NCI-H1436 (cell line): ENCODE measurements around the gene MPRIP.
"Not testable (repeated sequence)": the region's sequence is repeated elsewhere in the genome, so short reads cannot be mapped to it uniquely, and the experiment has no call there.

ENCODE experiments used
- DNase-seq: peaks from one replicate; lab custom pipeline; 2025; lab: John Stamatoyannopoulos, UW

Gene MPRIP

DNA sequence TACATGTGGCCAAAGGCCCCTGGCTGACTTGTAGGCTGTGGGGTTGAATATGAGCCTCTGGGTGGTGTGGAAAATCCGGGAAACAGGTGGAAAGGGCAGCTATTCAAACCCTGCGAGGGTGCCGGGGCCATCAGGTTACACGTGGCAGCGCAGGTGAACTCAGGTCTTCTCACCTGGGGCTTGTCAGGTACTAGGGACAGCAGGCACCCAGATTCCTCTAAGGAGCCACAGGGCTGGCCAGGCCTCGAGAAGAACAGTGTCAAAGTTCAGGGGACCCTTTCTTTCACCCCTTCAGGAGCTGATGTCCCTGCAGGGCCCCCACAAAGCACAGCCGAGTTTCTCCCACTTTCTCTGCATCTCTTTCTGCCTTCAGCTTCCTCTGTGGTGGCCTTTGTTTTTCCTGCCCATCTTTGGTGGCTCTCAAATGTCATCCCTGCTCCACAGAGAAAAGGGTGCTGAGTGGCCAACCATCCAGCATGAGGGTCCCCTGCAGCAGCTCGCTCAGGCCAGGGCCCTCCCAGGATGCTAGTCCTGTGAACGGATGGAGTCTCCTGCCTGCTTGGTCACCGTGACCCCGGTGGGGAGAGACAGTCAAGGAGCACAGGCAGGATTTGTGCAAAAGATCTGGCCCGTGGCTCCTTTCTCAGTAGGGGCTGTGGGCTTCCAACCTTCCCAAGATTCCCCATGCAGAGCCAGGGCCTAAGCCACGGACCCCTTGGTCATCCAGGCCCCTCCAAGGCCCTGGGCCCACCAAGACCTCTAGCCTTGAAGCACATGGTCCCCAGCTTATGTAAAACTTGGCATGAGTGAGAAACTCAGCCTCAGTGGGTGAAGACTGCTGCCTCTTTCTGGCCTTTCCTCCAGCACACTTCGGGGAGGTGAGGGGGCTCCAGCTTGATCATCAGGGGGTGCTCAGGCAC, 28.2 kb upstream of the MPRIP start:
- DNase-seq = not testable (repeated sequence)

DNA sequence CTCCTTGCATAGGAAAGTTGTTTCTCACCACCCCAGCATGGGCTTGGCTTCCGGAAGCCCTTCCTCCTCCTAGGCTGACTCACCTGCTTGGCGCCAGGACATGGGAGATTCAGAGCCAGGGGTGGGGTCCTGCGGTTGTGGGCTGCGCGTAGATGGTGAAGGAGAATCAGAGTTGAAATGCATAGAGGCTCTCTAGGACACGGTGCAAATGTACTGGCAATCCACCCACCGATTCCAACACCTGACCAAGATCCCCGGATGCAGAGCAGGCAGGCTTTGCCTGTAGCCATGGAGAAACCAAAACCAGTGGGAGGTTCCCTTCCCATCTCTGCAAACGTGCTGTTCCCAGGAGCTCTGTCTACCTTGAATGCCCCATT, 27.5 kb upstream of the MPRIP start:
- not testable (repeated sequence) for DNase-seq

DNA sequence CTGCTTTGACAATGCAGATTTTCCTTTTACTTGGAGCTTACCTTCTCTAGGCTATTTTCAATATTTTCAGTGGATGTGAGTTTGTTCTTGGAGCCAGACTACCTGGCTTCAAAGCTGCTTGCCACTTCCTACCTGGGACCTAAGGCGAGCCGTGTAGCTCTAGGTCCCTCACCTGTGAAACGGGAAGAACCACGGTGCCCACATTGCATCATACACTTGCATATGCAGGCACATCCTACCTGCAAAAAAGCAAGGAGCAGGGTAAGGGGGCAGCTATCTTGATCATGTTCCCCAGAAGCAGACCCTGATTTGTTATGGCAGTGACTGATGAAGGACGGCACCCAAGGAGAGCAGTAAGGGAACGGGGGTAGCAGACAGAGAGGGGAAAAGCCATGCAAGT, 27.0 kb upstream of the MPRIP start:
- DNase-seq = no peak

DNA sequence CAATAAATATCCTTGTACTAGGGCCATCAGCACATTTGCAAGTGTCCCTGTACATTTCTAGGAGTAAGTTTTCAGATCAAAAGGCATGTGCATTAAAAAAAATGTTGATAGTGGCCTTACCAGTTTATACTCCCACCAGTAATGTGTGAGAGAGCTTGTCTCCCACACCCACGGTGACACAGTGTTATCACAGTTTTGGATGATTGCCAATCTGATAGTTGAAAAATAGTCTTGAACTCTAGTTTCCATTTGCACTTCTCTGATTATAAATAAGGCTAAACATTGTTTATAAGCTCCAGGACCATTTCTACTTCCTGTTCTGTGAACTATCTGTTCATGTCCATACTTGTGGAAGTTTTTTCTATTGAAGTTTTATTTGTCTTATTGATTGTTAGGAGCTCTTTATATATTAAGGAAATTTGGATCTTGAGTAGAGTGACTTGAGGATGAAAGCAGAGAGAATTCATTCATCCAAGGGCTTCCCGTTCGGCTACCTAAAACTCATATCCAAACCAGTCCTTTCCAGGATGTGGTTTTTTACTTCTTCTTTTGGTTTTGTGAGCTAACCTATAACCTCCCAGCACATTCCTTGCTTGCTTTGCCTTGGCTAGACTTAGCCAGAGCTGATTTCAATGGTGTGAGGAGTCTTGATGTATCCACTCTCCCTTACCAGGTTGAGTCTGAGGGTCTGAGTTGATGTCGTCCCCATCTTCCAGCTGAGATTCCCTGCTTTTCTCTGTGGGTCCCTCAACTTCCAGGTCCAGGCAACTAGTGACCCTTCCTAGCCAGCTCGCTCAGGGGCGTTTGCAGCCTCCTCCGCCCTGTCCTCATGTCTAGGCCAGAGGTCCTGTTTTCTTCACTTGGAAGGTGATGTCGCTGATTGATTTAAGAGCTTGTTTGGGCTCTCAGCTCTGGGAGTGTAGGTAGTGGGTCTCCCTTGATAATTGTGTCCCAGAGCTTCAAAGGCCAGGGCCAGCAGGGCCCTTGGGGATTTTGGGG, 25.8 kb upstream of the MPRIP start:
- DNase-seq = not testable (repeated sequence)

DNA sequence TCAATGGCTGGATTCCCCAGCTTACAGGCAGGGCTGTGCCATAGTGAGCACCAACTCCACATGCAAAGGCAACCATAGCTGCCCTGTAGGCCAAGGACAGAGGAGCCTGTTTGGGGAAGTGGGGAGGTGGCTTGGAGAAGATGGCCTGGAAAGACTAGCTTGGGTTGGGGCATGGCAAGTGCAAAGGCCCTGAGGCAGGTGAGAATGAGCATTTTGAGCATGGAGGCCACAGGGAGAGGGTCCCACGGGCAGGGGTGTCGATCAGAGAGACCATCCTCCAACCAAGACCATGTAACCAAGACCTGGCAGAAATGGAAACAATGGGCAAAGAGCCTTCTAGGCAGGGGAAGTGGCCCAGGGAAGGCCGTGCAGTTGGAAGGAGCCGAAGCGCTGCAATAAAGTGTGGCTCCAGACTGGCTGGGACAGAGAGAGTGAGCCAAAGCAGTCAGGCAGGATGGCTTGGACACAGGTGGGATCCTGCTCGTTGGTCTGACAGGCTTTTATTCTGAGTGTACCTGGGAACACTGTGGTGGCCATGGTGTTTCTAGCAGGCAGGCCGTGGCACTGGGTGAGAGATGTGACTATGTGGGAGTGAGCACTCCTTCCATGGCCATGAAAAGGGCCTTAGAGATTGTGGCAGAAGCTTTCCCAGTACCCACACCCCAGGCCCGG, 24.8 kb upstream of the MPRIP start:
- no peak for DNase-seq

DNA sequence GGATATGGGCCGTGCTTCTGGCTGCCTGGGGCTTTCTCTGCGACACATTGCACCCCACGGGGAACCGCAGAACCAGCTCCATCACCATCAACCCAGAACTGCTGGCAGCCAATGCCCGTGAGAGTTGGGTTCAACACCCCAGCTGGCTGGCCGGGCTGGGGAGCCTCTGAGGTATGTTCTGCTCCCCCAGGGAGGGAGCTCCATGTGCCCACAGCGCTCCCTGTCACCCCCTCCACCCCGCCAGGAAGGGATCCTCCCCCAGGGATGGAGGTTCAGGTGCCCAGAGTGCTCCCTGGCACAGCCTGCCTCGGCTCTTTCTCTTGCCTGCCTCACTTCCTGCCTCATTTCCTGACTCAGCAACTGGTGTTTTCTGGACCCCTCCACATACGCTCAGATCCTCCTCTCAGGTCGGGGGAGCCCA, 24.2 kb upstream of the MPRIP start:
- no peak for DNase-seq

DNA sequence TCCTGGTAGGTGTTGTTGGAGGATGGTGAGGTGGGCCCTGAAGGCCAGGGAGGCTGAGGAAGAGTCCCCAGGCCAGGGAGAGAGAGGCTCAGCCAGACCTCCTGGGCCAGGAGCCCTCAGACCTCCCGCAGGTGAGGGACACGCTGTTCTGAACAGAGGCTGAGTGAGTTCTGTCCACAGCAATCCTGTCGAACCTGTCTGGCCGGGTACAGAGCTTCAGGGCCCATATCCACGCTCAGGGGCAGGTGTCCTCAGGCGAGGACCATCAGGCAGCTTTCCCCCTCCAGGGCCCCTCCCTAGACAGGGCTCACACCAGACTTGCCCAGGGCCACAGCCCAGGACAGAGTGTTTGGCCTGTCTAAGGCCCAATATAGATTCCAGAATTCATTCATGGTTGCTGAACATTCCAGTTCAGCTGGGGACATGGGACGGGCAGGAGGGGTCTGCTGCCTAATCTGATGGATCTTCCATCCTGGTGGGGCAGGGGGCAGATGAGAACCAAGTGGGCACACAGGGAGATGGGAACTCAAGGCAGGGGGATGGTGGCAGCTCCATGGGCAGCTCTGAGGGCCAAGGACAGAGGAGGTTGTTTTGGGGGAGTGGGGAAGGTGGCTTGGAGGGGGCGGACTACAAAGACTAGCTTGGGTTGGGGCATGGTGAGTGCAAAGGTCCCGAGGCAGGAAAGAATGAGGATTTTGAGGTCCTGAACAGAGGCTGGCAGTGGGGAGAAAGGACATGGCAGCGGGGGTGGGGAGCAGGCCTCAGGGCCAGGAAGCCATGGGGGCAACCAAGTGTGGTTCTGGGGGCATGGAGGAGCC, 23.4 kb upstream of the MPRIP start:
- DNase-seq = no peak

DNA sequence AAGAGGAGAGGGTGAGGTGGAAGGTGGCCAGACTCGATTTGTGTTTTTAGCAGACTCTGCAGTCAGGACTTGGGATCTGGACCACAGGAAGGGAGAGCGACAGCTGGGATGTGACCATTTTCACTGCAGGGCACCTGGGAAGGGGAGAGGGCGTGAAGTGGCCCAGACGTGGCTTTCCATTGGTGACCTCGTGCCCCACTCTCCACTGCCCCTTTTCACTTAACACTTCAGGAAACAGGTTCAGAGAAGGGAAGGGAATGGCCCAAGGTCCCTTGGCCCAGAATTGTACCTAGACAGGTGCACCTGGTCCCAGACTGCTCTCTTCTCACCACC, 22.9 kb upstream of the MPRIP start:
- DNase-seq = no peak

DNA sequence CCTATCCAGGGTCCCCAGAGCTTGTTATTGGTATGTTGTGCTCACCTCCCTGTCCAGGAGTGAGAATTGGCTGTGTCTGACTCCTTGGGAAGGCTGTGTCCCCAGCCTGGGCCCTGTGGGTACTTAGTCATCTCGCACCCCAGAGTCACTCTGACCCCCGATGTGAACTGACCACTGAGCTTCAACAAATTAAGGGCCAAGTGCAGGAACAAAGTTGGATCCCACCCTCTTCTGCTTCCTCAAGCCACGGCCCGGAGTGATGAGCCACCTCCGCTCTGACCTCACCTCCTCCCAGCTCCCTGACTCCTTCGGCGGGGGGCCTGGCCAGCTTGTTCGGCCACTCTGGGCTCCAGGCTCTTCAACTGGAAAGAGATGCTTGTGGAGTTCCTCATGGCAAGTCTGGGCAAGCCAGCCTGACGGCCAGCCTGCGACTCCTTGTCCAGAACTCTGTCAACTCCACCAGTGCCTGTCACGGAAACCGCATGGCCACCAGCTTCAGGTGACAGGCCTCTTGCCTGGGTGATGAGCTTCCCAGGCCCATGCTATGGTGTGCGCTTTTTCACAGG, 22.3 kb upstream of the MPRIP start:
- DNase-seq = no peak

DNA sequence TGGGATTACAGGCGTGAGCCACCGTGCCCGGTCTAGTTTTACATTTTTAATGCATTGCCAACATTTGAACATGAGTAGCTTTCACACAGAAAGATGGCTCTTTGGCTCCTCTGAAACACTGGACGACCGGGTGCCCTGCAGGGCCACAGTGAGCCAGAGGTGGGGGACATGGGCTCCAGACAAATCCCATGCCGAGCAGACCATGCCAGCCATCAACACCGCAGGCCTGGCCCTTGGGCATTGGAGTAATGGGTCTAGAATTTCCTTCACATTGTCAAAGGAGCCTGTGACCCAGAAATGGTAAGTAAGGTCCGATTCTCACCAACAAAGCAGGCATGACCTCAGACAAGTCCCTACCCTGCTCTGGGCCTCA, 21.4 kb upstream of the MPRIP start:
- no peak for DNase-seq

DNA sequence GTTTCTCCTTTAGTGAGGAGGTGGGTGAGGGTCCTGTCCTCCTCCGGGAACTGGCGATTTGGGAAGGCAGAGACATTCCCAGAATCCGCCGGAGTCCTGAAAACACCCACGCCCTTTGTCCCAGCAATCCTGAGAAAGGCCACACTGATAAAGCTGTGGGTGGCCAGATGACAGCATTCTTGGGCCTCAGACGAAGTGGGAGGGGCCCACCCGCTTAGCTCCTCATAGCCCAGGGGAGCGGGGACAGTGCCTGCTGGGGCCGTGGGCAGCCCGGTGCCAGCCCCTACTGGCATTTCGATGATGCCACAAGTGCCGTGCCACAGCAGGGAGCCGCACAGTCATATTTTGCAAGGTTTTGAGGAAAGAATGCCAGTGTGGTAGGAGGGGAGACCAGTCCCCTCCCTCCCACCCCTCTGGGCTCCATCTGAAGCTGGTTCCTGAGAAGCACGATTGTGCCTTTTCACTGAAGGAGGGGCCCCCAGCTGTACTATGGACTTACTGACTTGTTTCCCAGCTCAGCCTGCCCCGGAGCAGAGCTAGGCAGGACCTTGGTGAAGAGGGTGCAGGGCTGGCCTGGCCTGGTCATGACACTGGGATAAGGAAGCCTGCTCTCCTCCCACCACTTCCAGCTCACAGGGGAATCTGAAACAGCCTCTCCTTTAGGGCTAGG, 20.9 kb upstream of the MPRIP start:
- DNase-seq = no peak

DNA sequence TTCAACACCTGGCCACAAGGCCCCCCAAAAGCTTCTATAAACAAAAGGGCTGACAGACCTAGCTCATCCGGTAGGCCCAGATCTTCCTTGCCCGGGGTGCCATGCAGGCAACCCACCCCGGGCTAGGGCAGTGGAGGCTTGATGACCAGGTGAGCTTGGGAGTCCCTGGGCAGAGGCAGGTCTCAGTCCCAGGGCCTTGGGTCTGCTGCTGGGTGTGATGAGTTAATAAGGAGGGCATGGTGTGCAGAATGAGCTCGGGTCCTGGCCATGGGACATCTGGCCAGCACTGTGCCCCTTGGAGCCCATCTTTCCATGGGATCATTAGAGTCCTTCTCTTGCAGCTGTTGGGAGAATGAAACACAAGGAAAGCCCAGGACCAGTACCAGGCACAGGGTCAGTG, 20.2 kb upstream of the MPRIP start:
- no peak for DNase-seq

DNA sequence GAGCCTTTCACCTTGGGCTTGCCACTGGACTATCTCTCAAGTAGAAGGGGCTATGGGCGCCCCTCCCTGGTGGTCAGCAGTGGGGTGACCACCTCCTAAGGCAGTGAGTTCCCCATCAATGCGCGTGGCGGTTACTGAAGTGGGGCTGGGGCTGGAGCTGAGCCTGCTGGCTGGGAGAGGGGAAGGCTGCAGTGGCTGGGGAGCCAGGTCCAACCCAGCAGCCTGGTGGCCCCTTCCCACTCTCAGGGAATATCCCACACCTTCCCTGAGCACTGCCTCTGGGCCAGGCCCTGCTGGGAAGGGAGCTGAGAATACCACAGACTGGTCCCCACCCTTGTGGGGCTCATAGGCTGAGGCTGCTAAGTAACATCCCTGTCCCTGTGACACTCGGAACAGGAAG, 19.8 kb upstream of the MPRIP start:
- no peak for DNase-seq

DNA sequence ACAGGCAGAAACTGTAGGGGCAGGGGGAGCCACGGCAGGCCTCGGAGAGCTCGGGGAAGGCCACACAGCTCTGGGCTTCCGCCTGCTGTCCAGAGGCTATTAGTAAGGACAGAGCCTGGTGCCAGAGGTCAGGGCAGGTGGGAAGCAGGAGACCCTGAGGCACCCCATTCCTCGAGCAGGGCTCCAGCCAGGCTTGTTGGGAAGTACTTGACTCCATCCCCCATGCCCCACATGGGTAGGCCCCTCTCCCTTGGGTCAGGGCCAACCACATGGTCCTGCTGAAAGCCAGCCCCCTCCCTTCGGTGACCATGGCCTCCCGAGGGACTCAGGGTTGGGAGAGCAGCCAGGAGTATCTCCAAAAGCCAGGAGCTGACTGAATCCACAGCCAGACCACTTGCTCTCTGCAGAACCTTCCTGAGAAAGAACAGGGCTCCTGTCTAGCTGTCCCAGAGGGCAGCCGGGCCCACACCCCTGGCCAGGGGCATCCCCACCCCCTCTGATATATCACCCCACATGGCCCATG, 17.4 kb upstream of the MPRIP start:
- peak; percentile 26 for DNase-seq

DNA sequence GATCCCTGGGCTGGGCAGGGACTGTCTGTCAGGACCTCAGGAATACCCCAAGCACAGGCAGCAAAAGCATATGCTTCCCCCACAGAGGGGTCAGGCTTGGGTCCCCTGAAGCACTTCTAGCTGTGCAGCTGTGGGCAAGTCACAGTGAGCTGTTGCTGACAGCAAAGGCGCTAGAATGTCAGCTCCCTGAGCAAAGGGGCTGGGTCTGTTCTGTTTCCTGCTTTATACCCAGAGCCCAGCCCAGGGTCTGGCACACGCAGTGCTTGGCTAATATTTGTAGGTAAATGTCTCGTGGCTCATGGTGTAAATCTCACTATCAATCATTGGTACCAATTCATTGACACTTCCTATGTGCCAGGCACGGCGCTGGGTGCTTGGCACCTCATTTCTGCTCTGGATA, 16.6 kb upstream of the MPRIP start:
- DNase-seq = no peak

DNA sequence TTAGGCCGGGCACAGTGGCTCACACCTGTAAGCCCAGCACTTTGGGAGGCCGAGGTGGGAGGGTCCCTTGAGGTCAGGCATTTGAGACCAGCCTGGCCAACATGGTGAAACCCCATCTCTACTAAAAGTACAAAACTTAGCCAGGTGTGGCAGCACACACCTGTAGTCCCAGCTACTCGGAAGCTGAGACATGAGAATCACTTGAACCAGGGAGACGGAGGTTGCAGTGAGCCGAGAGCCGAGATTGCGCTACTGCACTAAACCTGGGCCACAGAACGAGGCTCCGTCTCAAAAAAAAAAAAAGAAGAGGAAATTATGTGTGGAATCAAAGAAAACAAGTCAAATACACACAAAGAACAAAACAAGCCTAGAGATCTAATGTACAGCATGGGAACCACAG, 16.1 kb upstream of the MPRIP start:
- no peak for DNase-seq

DNA sequence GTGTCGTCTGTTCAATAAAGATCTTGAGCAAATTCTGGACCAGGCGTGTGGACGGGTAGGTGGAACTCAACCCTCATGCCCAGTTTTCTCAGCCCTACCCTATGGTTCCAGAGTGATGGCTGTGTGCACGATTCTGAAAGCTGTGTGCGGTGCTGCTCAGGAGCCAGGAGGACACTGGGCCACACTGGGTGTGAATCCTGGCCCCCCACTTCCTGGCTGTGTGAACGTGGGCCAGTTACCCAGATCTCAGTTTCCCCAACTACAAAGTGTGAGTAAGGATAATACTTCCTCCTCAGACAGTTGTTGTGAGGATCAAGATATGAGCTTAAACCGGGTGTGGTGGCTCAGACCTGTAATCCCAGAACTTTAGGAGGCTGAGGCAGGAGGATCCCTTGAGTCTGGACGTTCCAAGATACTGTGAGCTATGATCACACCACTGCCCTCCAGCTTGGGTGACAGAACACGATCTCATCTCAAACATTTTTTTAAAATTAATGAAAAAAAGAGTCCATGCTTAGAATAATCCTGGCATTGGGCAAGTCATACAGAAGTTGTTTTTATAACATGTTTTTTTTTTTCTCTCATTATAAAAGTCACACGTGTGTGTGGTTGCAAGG, 14.7 kb upstream of the MPRIP start:
- DNase-seq = no peak

DNA sequence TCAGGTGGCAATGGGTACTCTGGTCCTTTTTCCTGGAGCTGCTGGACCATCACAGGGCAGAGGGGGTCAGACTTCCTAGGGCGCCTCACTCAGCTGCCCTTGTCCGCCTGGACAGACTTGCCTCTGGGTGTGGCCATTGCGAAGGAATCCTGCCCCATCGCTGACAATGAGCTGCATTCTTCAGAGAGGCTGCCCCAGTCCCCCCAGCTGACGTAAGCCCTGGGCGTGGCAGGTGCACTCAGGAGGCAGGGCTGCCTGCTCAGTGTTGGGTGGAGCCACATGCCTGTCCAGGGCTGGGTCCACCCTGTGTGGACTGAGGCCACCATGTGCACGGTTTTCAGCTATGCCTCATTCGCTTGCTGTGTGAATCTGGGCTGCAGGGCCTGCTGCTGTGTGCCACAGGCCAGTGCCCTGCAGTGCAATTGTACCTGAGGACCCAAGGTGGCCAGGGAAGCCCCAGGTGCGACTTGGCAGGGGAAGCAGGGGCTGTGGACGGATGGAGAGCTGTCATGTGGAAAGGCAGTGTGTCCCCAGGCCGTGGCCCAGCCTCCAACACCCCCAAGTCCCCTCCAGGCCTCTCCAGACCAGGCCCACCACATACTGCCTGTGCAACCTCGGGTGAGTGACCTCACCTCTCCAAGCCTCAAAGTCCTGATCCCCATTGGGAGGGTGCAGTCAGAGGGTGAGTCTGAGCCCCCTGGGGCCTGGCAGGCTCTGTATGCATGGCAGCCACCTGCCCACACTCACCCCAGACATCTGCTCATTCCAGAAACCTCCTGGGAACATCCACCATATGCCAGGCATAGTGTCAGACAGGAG, 14.0 kb upstream of the MPRIP start:
- DNase-seq = peak; percentile 68

DNA sequence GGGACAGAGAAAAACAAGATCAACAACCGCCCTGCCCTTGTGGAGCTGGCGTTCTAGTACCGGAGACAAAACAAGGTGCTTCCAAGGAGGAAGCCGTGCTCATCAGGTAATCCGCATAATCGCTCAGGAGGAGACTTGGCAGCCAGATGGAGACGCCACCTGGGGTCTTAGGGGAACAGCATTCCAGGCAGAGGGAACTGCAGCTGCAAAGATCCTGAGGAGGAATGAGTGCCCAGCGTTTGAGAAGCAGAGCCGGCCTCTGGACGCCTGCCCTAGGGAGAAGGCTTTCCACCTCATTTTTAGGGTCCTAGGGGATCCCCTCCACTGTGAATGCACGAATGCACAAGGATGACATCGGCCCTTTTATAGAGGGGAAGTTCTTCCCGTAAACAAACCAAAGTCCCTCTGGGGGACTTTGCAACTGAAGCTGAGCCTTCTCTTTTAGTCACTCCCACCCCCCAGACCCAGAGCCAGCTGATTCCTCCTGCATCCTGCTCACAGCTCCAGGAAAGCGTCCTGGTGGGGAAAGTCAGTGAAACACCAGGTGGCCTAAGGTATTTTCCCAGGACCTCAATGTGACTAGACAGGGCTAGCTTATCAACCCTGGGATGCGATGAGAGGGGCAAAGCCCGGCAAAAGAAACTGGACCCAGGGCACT, 13.2 kb upstream of the MPRIP start:
- no peak for DNase-seq
